ENCODE measurements around the gene ACSM4. TPM values are rescaled to one million over a fixed set of nuclear protein-coding genes. Genes with fewer than 3 reads are reported as not detected.
"Not testable (repeated sequence)": the region's sequence is repeated elsewhere in the genome, so short reads cannot be mapped to it uniquely, and the experiment has no call there.

ACSM4 gene
- total and polyA plus RNA-seq, 2 experiments from 2014 or later, result not detected

DNA sequence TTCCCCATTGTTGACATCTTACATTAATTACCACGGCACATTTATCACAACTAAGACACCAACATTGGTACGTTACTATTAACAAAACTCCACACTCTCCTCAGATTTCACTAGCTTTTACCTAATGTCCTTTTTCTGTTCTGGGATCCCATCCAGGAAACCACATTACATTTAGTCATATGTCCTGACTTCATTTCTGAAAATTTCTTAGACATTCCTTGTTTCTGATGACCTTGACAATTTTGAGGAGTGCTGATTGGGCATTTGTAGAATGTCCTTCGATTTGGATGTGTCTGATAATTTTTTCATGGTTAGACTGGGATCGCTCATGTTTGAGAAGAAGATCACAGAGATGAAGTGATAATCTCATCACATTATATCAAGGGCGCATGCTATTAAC is 34.6 kb upstream of the ACSM4 start:
- Histone ChIP-seq H3K27me3 (replicated peaks; ENCODE audit: insufficient read depth) (no peaks in the 10 kb centered on the region; the same call in none of the 2 replicates), H3K36me3 (ENCODE audit: low read depth) (no peaks in the 10 kb centered on the region), H3F3A (ENCODE audit: insufficient read depth) (no peaks in the 10 kb centered on the region), H2AFZ (no peak overlapping the region), H3K4me1 (ENCODE audit: insufficient read depth) (no peaks in the 10 kb centered on the region), H3K4me2 (ENCODE audit: unreplicated experiment) (no peak overlapping the region), H3K4me3 (no peak overlapping the region), H3K9me2 (ENCODE audit: insufficient read depth) (no peaks in the 10 kb centered on the region), H3K27ac (no peak overlapping the region), H3K79me2 (ENCODE audit: insufficient read depth) (no peaks in the 10 kb centered on the region), H3K9ac (no peak overlapping the region), H3K9me3 (ENCODE audit: low read depth) (no peaks in the 10 kb centered on the region), H4K20me1 (ENCODE audit: insufficient read depth) (no peaks in the 10 kb centered on the region)
- peak; percentile 39 for DNase-seq
- WGBS, 2 experiments (ENCODE audit: low coverage in 1 of 2, low lambda C conversion rate in 2 of 2, missing lambda C conversion rate in 2 of 2), result 32 to 36% methylated on average over 5 of the region's 5 CpGs
- in situ Hi-C loops (cut with MboI), result no loop called here
- no peak for TF ChIP-seq EZH2 (IDR thresholded peaks at IDR 0.05; ENCODE audit: insufficient read depth, poor library complexity, severe bottlenecking)
- no peak for TF ChIP-seq EZH2phosphoT487 (IDR thresholded peaks at IDR 0.05; ENCODE audit: insufficient read depth, low read depth)

- WGBS, 2 experiments (ENCODE audit: low coverage in 1 of 2, low lambda C conversion rate in 2 of 2, missing lambda C conversion rate in 2 of 2), result 44 to 54% methylated on average over 5 of the region's 5 CpGs
- no peaks in the 10 kb centered on the region for H3K4me1 ChIP-seq (ENCODE audit: insufficient read depth)
- H3K4me3 ChIP-seq, result no peak overlapping the region
- no peak overlapping the region for H2AFZ ChIP-seq
- no peak for TF ChIP-seq EZH2 (IDR thresholded peaks at IDR 0.05; ENCODE audit: insufficient read depth, poor library complexity, severe bottlenecking)
- TF ChIP-seq EZH2phosphoT487 (IDR thresholded peaks at IDR 0.05; ENCODE audit: insufficient read depth, low read depth), result no peak
- H3K27me3 ChIP-seq (replicated peaks; ENCODE audit: insufficient read depth), result no peaks in the 10 kb centered on the region
- no peaks in the 10 kb centered on the region for H3K9me2 ChIP-seq (ENCODE audit: insufficient read depth)
- no peaks in the 10 kb centered on the region for H3K9me3 ChIP-seq (ENCODE audit: low read depth)
- no peaks in the 10 kb centered on the region for H3F3A ChIP-seq (ENCODE audit: insufficient read depth)
- in situ Hi-C loops (cut with MboI), result no loop called here
- H3K9ac ChIP-seq, result no peak overlapping the region
- H4K20me1 ChIP-seq (ENCODE audit: insufficient read depth), result no peaks in the 10 kb centered on the region
- no peaks in the 10 kb centered on the region for H3K36me3 ChIP-seq (ENCODE audit: low read depth)
- DNase-seq, result peak; percentile 5
- H3K27ac ChIP-seq, result no peak overlapping the region
- no peaks in the 10 kb centered on the region for H3K79me2 ChIP-seq (ENCODE audit: insufficient read depth)
- no peak overlapping the region for H3K4me2 ChIP-seq (ENCODE audit: unreplicated experiment)
These were observed 31.9 kb upstream of the ACSM4 start for GRCh38 chr12:7271893-7272514.

GRCh38 chr12:7275482-7275881 is 28.4 kb upstream of the ACSM4 start:
- H3K9me2 ChIP-seq (ENCODE audit: insufficient read depth); DNase-seq; H3F3A ChIP-seq (ENCODE audit: insufficient read depth); H3K4me1 ChIP-seq (ENCODE audit: insufficient read depth); H2AFZ ChIP-seq; H3K9me3 ChIP-seq (ENCODE audit: low read depth); H3K4me3 ChIP-seq; H3K79me2 ChIP-seq (ENCODE audit: insufficient read depth); H3K4me2 ChIP-seq (ENCODE audit: unreplicated experiment); H3K27ac ChIP-seq; H3K9ac ChIP-seq; H4K20me1 ChIP-seq (ENCODE audit: insufficient read depth); in situ Hi-C loops (cut with MboI); H3K36me3 ChIP-seq (ENCODE audit: low read depth): not testable (repeated sequence)
- peaks cover 13% of the 10 kb centered on the region; the same call in 1 of the 2 replicates for H3K27me3 ChIP-seq (replicated peaks; ENCODE audit: insufficient read depth)

GRCh38 chr12:7282844-7283243 is 21.0 kb upstream of the ACSM4 start:
- no peaks in the 10 kb centered on the region for H4K20me1 ChIP-seq (ENCODE audit: insufficient read depth)
- no peak overlapping the region for H3K4me2 ChIP-seq (ENCODE audit: unreplicated experiment)
- peaks cover 9% of the 10 kb centered on the region; the same call in 1 of the 2 replicates for H3K27me3 ChIP-seq (replicated peaks; ENCODE audit: insufficient read depth)
- no peaks in the 10 kb centered on the region for H3K9me2 ChIP-seq (ENCODE audit: insufficient read depth)
- H3K36me3 ChIP-seq (ENCODE audit: low read depth), result no peaks in the 10 kb centered on the region
- 6 to 11% methylated on average over 2 of the region's 2 CpGs for WGBS, 2 experiments (ENCODE audit: low coverage in 1 of 2, low lambda C conversion rate in 2 of 2, missing lambda C conversion rate in 2 of 2)
- no peaks in the 10 kb centered on the region for H3K4me1 ChIP-seq (ENCODE audit: insufficient read depth)
- TF ChIP-seq EZH2 (IDR thresholded peaks at IDR 0.05; ENCODE audit: insufficient read depth, poor library complexity, severe bottlenecking) (no peak), EZH2phosphoT487 (IDR thresholded peaks at IDR 0.05; ENCODE audit: insufficient read depth, low read depth) (no peak)
- in situ Hi-C loops (cut with MboI), result no loop called here
- H3K9ac ChIP-seq, result no peak overlapping the region
- H3K9me3 ChIP-seq (ENCODE audit: low read depth), result no peaks in the 10 kb centered on the region
- no peaks in the 10 kb centered on the region for H3K79me2 ChIP-seq (ENCODE audit: insufficient read depth)
- H3K4me3 ChIP-seq, result no peak overlapping the region
- DNase-seq, result no peak
- H3K27ac ChIP-seq, result no peak overlapping the region
- no peaks in the 10 kb centered on the region for H3F3A ChIP-seq (ENCODE audit: insufficient read depth)
- H2AFZ ChIP-seq, result no peak overlapping the region

GRCh38 chr12:7289743-7290142 is 14.1 kb upstream of the ACSM4 start:
- Histone ChIP-seq H3K4me2 (ENCODE audit: unreplicated experiment) (no peak overlapping the region), H3K27me3 (replicated peaks; ENCODE audit: insufficient read depth) (peaks cover 7% of the 10 kb centered on the region), H4K20me1 (ENCODE audit: insufficient read depth) (no peaks in the 10 kb centered on the region), H3K79me2 (ENCODE audit: insufficient read depth) (no peaks in the 10 kb centered on the region), H3F3A (ENCODE audit: insufficient read depth) (no peaks in the 10 kb centered on the region), H3K4me3 (no peak overlapping the region), H3K9me3 (ENCODE audit: low read depth) (no peaks in the 10 kb centered on the region), H3K27ac (no peak overlapping the region), H3K36me3 (ENCODE audit: low read depth) (no peaks in the 10 kb centered on the region), H3K4me1 (ENCODE audit: insufficient read depth) (no peaks in the 10 kb centered on the region), H3K9ac (no peak overlapping the region), H2AFZ (no peak overlapping the region), H3K9me2 (ENCODE audit: insufficient read depth) (no peaks in the 10 kb centered on the region)
- TF ChIP-seq EZH2phosphoT487 (IDR thresholded peaks at IDR 0.05; ENCODE audit: insufficient read depth, low read depth) (no peak), EZH2 (IDR thresholded peaks at IDR 0.05; ENCODE audit: insufficient read depth, poor library complexity, severe bottlenecking) (no peak)
- WGBS, 2 experiments (ENCODE audit: low coverage in 1 of 2, low lambda C conversion rate in 2 of 2, missing lambda C conversion rate in 2 of 2), result 2 to 3% methylated on average over 2 of the region's 2 CpGs
- DNase-seq, result no peak
- in situ Hi-C loops (cut with MboI), result no loop called here

DNA sequence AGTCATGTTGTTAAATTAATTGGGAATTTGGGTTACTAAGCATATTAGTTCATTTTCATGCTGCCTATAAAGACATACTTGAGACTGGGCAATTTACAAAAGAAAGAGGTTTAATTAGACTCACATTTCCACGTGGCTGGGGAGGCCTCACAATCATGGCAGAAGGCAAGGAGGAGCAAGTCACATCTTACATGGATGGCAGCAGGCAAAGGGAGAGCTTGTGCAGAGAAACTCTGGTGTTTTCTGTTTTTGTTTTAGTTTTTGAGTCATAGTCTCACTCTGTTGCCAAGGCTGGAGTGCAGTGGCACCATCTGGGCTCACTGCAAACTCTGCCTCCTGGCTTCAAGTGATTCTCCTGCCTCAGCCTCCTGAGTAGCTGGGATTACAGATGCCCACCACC is 13.3 kb upstream of the ACSM4 start:
- in situ Hi-C loops (cut with MboI); H3K4me1 ChIP-seq (ENCODE audit: insufficient read depth); H3K79me2 ChIP-seq (ENCODE audit: insufficient read depth); H2AFZ ChIP-seq; H3K4me3 ChIP-seq; H3K27ac ChIP-seq; H3K9ac ChIP-seq; DNase-seq; H3F3A ChIP-seq (ENCODE audit: insufficient read depth); H3K9me2 ChIP-seq (ENCODE audit: insufficient read depth); H3K4me2 ChIP-seq (ENCODE audit: unreplicated experiment); H3K36me3 ChIP-seq (ENCODE audit: low read depth); H3K9me3 ChIP-seq (ENCODE audit: low read depth); H4K20me1 ChIP-seq (ENCODE audit: insufficient read depth): not testable (repeated sequence)
- WGBS, 2 experiments (ENCODE audit: low coverage in 1 of 2, low lambda C conversion rate in 2 of 2, missing lambda C conversion rate in 2 of 2), result 0% methylated on average over 1 of the region's 1 CpG
- peaks cover 15% of the 10 kb centered on the region for H3K27me3 ChIP-seq (replicated peaks; ENCODE audit: insufficient read depth)

Data from GM23248 (cell line).